Neural cell (in vitro differentiated cells): ENCODE results near the gene PWP2.
"Not testable (repeated sequence)": the region's sequence is repeated elsewhere in the genome, so short reads cannot be mapped to it uniquely, and the experiment has no call there.

ENCODE experiments used
- POLR2AphosphoS5 ChIP-seq: IDR thresholded peaks from 2 replicates; pipeline ENCODE4 v1.6.1; 2012
- REST ChIP-seq: IDR thresholded peaks from 2 replicates; pipeline ENCODE4 v1.6.1; 2012; ENCODE audit warnings: borderline replicate concordance
- SMC3 ChIP-seq: fragments of 450-650 bp; conservative IDR thresholded peaks from 2 replicates; pipeline ENCODE4 v1.6.1; 2014; ENCODE audit warnings: antibody characterized with exemption, mild to moderate bottlenecking, moderate library complexity; ENCODE audit not compliant: poor library complexity
- TAF1 ChIP-seq: IDR thresholded peaks from 2 replicates; pipeline ENCODE4 v1.6.1; 2012; ENCODE audit warnings: low read depth
- TF ChIP-seq, protein P1 (sequence below): fragments of 450-650 bp; IDR thresholded peaks from 2 replicates; pipeline ENCODE4 v1.5.1; 2014; ENCODE audit warnings: antibody characterized with exemption, mild to moderate bottlenecking, moderate library complexity; ENCODE audit not compliant: poor library complexity, severe bottlenecking

DNA sequence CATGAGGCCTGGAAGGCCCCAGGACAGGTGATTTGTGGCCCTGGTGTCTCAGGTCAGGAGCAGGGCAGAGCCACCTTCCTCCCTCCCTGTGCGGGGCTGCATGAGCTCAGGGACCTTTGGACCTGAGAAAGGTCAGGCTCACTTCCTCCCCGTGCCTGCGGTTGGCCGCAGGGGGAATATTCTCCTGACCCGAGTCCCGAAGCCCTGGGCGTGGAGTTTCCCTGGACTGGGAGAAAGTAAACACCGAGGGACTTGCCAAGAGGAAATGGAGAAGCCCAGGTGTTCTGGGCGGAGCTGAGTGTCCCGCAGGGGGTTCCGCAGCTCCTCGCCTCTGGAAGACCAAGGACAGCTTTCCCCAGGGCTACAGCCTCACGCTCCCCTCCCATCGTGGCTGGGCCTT, 68.9 kb downstream of the PWP2 start:
- TF ChIP-seq, protein P1, sequence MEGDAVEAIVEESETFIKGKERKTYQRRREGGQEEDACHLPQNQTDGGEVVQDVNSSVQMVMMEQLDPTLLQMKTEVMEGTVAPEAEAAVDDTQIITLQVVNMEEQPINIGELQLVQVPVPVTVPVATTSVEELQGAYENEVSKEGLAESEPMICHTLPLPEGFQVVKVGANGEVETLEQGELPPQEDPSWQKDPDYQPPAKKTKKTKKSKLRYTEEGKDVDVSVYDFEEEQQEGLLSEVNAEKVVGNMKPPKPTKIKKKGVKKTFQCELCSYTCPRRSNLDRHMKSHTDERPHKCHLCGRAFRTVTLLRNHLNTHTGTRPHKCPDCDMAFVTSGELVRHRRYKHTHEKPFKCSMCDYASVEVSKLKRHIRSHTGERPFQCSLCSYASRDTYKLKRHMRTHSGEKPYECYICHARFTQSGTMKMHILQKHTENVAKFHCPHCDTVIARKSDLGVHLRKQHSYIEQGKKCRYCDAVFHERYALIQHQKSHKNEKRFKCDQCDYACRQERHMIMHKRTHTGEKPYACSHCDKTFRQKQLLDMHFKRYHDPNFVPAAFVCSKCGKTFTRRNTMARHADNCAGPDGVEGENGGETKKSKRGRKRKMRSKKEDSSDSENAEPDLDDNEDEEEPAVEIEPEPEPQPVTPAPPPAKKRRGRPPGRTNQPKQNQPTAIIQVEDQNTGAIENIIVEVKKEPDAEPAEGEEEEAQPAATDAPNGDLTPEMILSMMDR = not testable (repeated sequence)
- TF ChIP-seq REST, POLR2AphosphoS5, TAF1, SMC3: not testable (repeated sequence)
